Measurements from ENCODE around the gene SORL1. TPM values are rescaled to one million over a fixed set of nuclear protein-coding genes. Genes with fewer than 3 reads are reported as not detected.

Gene SORL1
- total and polyA plus RNA-seq, 2 of the 13 experiments (the other 11 are each of a cell fraction or from before 2014, with no cell fraction given): 21.3 to 148 TPM

DNA sequence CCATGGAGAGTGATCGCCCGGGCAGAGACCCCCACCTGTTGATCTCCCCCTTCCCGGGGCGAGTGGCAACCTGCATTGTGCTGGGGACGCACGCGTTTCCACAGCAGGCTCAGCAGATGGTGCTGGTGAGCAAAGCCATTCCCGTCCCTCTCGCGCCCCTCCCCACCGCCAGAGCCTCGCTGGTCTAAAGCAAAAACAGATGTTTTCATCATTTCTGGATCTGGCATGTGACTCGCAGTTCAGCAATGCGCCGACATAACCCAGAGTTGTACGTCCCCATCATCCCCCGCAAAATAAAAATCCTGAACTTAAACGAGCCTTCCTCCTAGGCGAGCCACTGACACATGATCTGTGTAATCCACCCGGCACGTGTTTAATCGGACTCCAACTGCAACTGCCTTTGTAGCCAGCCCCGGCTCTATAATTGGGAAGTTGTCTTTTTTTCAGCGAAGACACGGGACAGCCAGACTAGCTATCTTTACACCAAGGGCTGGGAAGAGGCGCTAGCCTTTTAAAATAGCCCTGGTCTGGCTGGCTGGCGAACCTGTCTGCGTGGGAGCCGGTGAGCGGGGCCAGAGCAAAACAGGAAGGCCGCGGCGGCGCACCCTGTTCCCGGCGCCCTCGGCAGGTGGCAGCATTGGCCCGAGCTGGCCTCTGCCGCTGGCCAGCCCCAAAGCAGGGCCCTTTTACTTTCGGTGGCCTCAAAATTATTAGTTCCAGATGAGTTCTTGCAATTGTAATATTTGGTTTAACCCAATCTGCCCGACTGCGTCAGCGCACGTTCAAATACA is 203.6 kb downstream of the SORL1 start (continued):
- TF ChIP-seq, protein P1, sequence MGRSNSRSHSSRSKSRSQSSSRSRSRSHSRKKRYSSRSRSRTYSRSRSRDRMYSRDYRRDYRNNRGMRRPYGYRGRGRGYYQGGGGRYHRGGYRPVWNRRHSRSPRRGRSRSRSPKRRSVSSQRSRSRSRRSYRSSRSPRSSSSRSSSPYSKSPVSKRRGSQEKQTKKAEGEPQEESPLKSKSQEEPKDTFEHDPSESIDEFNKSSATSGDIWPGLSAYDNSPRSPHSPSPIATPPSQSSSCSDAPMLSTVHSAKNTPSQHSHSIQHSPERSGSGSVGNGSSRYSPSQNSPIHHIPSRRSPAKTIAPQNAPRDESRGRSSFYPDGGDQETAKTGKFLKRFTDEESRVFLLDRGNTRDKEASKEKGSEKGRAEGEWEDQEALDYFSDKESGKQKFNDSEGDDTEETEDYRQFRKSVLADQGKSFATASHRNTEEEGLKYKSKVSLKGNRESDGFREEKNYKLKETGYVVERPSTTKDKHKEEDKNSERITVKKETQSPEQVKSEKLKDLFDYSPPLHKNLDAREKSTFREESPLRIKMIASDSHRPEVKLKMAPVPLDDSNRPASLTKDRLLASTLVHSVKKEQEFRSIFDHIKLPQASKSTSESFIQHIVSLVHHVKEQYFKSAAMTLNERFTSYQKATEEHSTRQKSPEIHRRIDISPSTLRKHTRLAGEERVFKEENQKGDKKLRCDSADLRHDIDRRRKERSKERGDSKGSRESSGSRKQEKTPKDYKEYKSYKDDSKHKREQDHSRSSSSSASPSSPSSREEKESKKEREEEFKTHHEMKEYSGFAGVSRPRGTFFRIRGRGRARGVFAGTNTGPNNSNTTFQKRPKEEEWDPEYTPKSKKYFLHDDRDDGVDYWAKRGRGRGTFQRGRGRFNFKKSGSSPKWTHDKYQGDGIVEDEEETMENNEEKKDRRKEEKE (IDR thresholded peaks at IDR 0.05): no peak
- TF ChIP-seq, protein P2, sequence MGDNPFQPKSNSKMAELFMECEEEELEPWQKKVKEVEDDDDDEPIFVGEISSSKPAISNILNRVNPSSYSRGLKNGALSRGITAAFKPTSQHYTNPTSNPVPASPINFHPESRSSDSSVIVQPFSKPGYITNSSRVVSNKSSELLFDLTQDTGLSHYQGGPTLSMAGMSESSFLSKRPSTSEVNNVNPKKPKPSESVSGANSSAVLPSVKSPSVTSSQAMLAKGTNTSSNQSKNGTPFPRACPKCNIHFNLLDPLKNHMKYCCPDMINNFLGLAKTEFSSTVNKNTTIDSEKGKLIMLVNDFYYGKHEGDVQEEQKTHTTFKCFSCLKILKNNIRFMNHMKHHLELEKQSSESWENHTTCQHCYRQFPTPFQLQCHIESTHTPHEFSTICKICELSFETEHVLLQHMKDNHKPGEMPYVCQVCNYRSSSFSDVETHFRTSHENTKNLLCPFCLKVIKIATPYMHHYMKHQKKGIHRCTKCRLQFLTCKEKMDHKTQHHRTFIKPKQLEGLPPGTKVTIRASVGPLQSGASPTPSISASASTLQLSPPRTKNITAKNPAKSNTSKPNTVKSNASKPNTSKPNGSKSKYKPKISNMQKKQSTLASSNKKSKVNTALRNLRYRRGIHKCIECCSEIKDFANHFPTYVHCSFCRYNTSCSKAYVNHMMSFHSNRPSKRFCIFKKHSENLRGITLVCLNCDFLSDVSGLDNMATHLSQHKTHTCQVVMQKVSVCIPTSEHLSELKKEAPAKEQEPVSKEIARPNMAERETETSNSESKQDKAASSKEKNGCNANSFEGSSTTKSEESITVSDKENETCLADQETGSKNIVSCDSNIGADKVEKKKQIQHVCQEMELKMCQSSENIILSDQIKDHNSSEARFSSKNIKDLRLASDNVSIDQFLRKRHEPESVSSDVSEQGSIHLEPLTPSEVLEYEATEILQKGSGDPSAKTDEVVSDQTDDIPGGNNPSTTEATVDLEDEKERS (CRISPR knock-in tag; IDR thresholded peaks at IDR 0.05): peak; percentile 75; the same call in 1 of the 2 replicates
- TF ChIP-seq PPARG (CRISPR knock-in tag; conservative IDR thresholded peaks at IDR 0.05) (no peak), ZNF205 (CRISPR knock-in tag; IDR thresholded peaks at IDR 0.05) (no peak), SKI (IDR thresholded peaks at IDR 0.05; ENCODE audit: partially characterized antibody) (peak; percentile 64), PAX8 (CRISPR knock-in tag; IDR thresholded peaks at IDR 0.05; ENCODE audit: borderline replicate concordance) (0 out of 2 replicates have a peak, but pooled peaks have one; percentile 73), RBM22 (optimal IDR thresholded peaks at IDR 0.05; ENCODE audit: low read length) (no peak), FOSL2 (CRISPR knock-in tag; IDR thresholded peaks at IDR 0.05) (peak; percentile 18), JUN (CRISPR knock-in tag; IDR thresholded peaks at IDR 0.05) (no peak), NFYC (CRISPR knock-in tag; IDR thresholded peaks at IDR 0.05) (no peak), EZH2 (conservative IDR thresholded peaks at IDR 0.05; ENCODE audit: low read depth, low read length) (no peak)
- TF ChIP-seq, protein P3, sequence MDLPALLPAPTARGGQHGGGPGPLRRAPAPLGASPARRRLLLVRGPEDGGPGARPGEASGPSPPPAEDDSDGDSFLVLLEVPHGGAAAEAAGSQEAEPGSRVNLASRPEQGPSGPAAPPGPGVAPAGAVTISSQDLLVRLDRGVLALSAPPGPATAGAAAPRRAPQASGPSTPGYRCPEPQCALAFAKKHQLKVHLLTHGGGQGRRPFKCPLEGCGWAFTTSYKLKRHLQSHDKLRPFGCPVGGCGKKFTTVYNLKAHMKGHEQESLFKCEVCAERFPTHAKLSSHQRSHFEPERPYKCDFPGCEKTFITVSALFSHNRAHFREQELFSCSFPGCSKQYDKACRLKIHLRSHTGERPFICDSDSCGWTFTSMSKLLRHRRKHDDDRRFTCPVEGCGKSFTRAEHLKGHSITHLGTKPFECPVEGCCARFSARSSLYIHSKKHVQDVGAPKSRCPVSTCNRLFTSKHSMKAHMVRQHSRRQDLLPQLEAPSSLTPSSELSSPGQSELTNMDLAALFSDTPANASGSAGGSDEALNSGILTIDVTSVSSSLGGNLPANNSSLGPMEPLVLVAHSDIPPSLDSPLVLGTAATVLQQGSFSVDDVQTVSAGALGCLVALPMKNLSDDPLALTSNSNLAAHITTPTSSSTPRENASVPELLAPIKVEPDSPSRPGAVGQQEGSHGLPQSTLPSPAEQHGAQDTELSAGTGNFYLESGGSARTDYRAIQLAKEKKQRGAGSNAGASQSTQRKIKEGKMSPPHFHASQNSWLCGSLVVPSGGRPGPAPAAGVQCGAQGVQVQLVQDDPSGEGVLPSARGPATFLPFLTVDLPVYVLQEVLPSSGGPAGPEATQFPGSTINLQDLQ (CRISPR knock-in tag; IDR thresholded peaks at IDR 0.05): no peak
- TF ChIP-seq, protein P4, sequence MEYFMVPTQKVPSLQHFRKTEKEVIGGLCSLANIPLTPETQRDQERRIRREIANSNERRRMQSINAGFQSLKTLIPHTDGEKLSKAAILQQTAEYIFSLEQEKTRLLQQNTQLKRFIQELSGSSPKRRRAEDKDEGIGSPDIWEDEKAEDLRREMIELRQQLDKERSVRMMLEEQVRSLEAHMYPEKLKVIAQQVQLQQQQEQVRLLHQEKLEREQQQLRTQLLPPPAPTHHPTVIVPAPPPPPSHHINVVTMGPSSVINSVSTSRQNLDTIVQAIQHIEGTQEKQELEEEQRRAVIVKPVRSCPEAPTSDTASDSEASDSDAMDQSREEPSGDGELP (IDR thresholded peaks at IDR 0.05; ENCODE audit: borderline replicate concordance, low read depth): peak; percentile 53; the same call in 1 of the 2 replicates
- TF ChIP-seq, protein P5, sequence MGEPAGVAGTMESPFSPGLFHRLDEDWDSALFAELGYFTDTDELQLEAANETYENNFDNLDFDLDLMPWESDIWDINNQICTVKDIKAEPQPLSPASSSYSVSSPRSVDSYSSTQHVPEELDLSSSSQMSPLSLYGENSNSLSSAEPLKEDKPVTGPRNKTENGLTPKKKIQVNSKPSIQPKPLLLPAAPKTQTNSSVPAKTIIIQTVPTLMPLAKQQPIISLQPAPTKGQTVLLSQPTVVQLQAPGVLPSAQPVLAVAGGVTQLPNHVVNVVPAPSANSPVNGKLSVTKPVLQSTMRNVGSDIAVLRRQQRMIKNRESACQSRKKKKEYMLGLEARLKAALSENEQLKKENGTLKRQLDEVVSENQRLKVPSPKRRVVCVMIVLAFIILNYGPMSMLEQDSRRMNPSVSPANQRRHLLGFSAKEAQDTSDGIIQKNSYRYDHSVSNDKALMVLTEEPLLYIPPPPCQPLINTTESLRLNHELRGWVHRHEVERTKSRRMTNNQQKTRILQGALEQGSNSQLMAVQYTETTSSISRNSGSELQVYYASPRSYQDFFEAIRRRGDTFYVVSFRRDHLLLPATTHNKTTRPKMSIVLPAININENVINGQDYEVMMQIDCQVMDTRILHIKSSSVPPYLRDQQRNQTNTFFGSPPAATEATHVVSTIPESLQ (CRISPR knock-in tag; conservative IDR thresholded peaks at IDR 0.05): no peak
- TF ChIP-seq, protein P6, sequence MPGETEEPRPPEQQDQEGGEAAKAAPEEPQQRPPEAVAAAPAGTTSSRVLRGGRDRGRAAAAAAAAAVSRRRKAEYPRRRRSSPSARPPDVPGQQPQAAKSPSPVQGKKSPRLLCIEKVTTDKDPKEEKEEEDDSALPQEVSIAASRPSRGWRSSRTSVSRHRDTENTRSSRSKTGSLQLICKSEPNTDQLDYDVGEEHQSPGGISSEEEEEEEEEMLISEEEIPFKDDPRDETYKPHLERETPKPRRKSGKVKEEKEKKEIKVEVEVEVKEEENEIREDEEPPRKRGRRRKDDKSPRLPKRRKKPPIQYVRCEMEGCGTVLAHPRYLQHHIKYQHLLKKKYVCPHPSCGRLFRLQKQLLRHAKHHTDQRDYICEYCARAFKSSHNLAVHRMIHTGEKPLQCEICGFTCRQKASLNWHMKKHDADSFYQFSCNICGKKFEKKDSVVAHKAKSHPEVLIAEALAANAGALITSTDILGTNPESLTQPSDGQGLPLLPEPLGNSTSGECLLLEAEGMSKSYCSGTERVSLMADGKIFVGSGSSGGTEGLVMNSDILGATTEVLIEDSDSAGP (CRISPR knock-in tag; IDR thresholded peaks at IDR 0.05; ENCODE audit: borderline replicate concordance): peak; percentile 83

Data from HepG2 (cell line).